Activated CD4-positive, alpha-beta T cell treated with anti-CD3 and anti-CD28 coated beads, Interleukin-2, amount 10 ng/mL, durations not matched to agents 7 days and 5 days (primary cell): Measurements from ENCODE around the gene GPT2. TPM values are rescaled to one million over a fixed set of nuclear protein-coding genes. Genes with fewer than 3 reads are reported as not detected.

Experiments used
- CTCF ChIA-PET: fragments of 350-600 bp; sonication (Branson Sonifier 250); formaldehyde crosslinking; loops from one replicate; lab custom pipeline; 2021; ENCODE audit warnings: antibody characterized with exemption; lab: Charles Lee
- POLR2A ChIA-PET: fragments of 350-600 bp; sonication (Branson Sonifier 250); formaldehyde crosslinking; loops from one replicate; lab custom pipeline; 2021; ENCODE audit warnings: antibody characterized with exemption; lab: Charles Lee
- DNase-seq: peaks from one replicate; pipeline ENCODE4 v3.0.0-alpha.2; 2020
- H3K27ac Mint-ChIP-seq: one replicate; pipeline ENCODE4 v1.8.0; 2021; ENCODE audit warnings: mild to moderate bottlenecking, moderate library complexity, mixed read lengths
- H3K27me3 Mint-ChIP-seq: one replicate; pipeline ENCODE4 v1.8.0; 2021; ENCODE audit warnings: mixed read lengths
- H3K36me3 Mint-ChIP-seq: one replicate; pipeline ENCODE4 v1.8.0; 2021; ENCODE audit warnings: low read depth, mixed read lengths
- H3K4me1 Mint-ChIP-seq: one replicate; pipeline ENCODE4 v1.8.0; 2021; ENCODE audit warnings: mixed read lengths
- H3K4me3 Mint-ChIP-seq: one replicate; pipeline ENCODE4 v1.8.0; 2021; ENCODE audit warnings: mild to moderate bottlenecking, moderate library complexity, mixed read lengths
- H3K9me3 Mint-ChIP-seq: one replicate; pipeline ENCODE4 v1.8.0; 2021; ENCODE audit warnings: mixed read lengths
- total RNA-seq, 2 experiments: library from RNA; stranded (reverse); gene quantifications; one replicate each; pipeline ENCODE4 v1.2.3, GENCODE V29; 2021

GPT2 gene
- total RNA-seq, 2 experiments from 2014 or later, result 3.9 to 4.0 TPM

DNA sequence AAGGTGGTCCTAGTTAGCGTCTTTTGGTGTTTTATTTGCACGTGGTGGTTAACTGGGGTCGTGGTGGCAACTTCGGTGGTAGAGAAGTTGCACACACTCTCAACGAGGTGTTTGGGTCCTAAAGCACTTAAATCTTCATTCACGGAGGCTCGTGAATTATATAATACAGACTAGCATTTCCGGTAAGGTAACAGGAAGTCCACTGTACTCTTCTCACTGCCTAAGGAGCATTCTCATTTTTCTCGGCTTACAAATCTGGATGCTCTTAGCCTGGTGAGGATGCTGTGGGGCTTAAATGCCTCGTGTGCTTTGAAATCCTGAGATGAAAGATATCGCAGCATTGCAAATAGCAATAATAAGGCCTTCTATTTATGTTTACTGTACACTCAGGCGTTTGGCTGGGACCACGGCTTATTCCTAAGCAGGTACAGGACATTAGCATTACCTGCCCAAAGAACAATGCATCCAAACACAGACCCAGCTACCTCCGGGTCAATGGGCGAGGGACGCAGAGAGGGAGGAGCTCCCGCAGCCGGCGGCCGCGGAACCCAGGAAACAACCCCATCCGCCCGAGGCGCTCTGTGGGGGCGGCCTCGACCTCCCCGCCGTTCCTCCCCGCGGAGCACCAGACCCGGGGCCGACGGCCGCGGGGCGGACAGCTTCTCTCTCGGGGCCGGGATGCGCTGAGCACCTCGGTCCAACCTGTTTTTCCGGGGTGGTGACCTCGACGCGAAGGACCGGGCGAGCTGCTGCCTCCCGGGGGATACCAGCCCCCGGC, 88.5 kb downstream of the GPT2 start:
- POLR2A ChIA-PET, result interaction anchor here (0.6 to 1.0 kb wide), 4 partner anchors 127 to 1637 kb away, joined by 3 to 11 read pairs (median 3); partner anchors contain the start of gene N4BP1
- CTCF ChIA-PET, result interaction anchor here (0.6 to 2.0 kb wide), 9 partner anchors 11 to 1192 kb away, joined by 3 to 7 read pairs (median 5); no protein-coding TSS in a partner anchor
- peaks cover 35% of the 10 kb centered on the region for H3K36me3 Mint-ChIP-seq
- peak overlapping the region; percentile 90 for H3K4me3 Mint-ChIP-seq
- H3K27ac Mint-ChIP-seq, result peak overlapping the region; percentile 94
- H3K27me3 Mint-ChIP-seq, result no peaks in the 10 kb centered on the region
- H3K9me3 Mint-ChIP-seq, result no peaks in the 10 kb centered on the region
- DNase-seq, result peak; percentile 49
- H3K4me1 Mint-ChIP-seq, result peaks cover 52% of the 10 kb centered on the region

DNA sequence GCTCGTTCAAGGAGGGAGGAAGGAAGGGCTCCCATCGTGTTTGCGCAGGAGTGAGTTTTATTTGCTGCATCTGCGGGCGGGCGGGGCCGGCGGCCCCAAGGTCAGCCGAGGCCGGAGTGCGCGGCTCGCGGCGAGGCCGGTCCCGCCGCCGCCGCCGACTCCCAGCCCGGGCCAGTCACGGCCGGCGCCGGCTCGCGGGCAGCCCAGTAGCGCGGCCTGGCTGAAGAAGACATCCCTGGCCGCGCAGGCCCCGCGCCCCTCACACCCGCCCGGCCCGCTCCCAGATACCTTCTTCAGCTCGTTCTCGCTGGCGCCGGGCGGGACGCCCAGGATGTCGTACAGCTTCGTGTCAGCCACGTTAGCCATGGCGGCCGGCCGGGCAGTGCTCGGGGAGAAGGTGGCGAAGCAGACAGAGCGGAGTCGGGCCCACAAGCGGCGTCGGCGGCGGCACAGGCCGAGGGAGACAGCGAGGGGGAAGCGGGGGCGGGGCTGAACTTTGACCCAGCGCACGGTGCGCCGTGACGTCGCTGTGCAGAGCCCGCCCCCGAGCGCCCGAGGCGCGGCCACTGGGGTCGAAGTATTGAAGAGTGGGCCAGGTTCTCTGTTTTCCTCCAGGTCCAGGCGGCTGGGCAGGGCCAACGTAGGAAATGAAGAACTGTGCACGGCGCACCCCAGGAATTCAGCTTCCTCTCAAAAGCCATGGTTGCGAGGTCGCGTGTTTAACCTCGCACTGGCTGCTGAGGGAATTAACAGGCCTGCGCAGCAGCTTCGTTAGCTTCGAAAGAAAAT, 89.2 kb downstream of the GPT2 start, which contains the start of gene DNAJA2:
DNAJA2 (minus strand) TSS at position 468 of the 789 bp plus-strand sequence; CDS start at position 366, 102 bp downstream.
- CTCF ChIA-PET, result interaction anchor here (0.6 to 2.2 kb wide), 9 partner anchors 10 to 1191 kb away, joined by 3 to 6 read pairs (median 5); no protein-coding TSS in a partner anchor
- POLR2A ChIA-PET, result interaction anchor here (0.6 to 1.0 kb wide), 5 partner anchors 108 to 1636 kb away, joined by 3 to 11 read pairs (median 3); partner anchors contain the start of gene N4BP1
- no peaks in the 10 kb centered on the region for H3K27me3 Mint-ChIP-seq
- peaks cover 51% of the 10 kb centered on the region for H3K4me1 Mint-ChIP-seq
- H3K4me3 Mint-ChIP-seq, result peak within 1 kb of the TSS; percentile 92
- no peaks in the 10 kb centered on the region for H3K9me3 Mint-ChIP-seq
- DNase-seq, result peak; percentile 90
- H3K27ac Mint-ChIP-seq, result peak within 1 kb of the TSS; percentile 100
- H3K36me3 Mint-ChIP-seq, result peaks cover 28% of the 10 kb centered on the region

- no peaks in the 10 kb centered on the region for H3K9me3 Mint-ChIP-seq
- H3K4me3 Mint-ChIP-seq, result peak overlapping the region; percentile 92
- peaks cover 51% of the 10 kb centered on the region for H3K4me1 Mint-ChIP-seq
- POLR2A ChIA-PET, result interaction anchor here (0.7 kb wide), 1 partner anchor 108 kb away, joined by 3 read pairs; no protein-coding TSS in a partner anchor
- H3K27me3 Mint-ChIP-seq, result no peaks in the 10 kb centered on the region
- CTCF ChIA-PET, result interaction anchor here (0.9 to 2.2 kb wide), 6 partner anchors 10 to 1191 kb away, joined by 4 to 6 read pairs (median 6); no protein-coding TSS in a partner anchor
- H3K27ac Mint-ChIP-seq, result peak overlapping the region; percentile 100
- no peak for DNase-seq
- H3K36me3 Mint-ChIP-seq, result peaks cover 24% of the 10 kb centered on the region
These were observed 89.8 kb downstream of the GPT2 start for GRCh38 chr16:46973996-46974324.

DNA sequence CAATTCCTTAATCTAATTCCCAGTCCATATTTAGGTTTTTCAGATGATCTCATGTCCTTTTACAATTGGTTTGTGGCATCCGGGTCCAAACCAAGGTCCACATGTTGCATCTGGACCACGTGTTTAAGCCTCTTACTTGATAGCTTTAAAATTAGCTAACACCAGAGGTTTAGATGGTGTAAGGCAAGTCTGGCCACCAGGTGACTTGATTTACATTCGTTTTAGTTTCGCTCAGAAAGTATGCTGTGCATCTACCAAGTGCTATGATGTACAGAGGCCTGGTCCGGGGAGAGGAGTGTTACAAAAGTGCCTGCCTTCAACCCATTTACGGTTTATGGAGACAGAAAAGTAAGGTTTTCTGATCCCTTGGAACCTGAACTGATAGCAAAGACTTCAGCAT, 90.2 kb downstream of the GPT2 start:
- Mint-ChIP-seq H3K27me3 (no peaks in the 10 kb centered on the region), H3K9me3 (no peaks in the 10 kb centered on the region), H3K36me3 (peaks cover 22% of the 10 kb centered on the region), H3K27ac (peak overlapping the region; percentile 100), H3K4me1 (peaks cover 49% of the 10 kb centered on the region), H3K4me3 (peak overlapping the region; percentile 92)
- CTCF ChIA-PET, result interaction anchor here (0.5 to 2.2 kb wide), 7 partner anchors 9 to 1191 kb away, joined by 3 to 6 read pairs (median 5); no protein-coding TSS in a partner anchor
- DNase-seq, result peak; percentile 48
- POLR2A ChIA-PET, result interaction anchor here (0.7 kb wide), 1 partner anchor 109 kb away, joined by 3 read pairs; no protein-coding TSS in a partner anchor

DNA sequence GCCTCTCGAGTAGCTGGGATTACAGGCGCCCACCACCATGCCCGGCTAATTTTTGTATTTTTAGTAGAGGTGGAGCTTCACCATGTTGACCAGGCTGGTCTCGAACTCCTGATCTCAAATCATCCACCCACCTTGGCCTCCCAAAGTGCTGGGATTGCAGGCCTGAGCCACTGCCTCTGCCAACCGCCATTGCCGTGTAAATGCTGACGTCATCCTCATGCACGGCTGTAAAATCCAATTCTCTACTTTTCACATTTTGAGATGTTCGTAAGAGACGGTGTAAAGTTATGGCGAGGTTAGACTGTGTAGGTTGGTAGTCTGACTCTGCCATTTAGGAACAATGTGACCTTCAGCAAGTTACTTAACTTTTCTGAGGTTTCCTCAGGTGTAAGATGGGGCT, 91.0 kb downstream of the GPT2 start:
- ChIA-PET POLR2A (no interaction called here), CTCF (interaction anchor here (0.5 to 2.2 kb wide), 3 partner anchors 19 to 63 kb away, joined by 3 to 6 read pairs (median 4); no protein-coding TSS in a partner anchor)
- DNase-seq, result no peak
- no peaks in the 10 kb centered on the region for H3K27me3 Mint-ChIP-seq
- no peaks in the 10 kb centered on the region for H3K9me3 Mint-ChIP-seq
- H3K4me1 Mint-ChIP-seq, result peaks cover 47% of the 10 kb centered on the region
- H3K4me3 Mint-ChIP-seq, result no peak overlapping the region
- H3K36me3 Mint-ChIP-seq, result peaks cover 18% of the 10 kb centered on the region
- no peak overlapping the region for H3K27ac Mint-ChIP-seq

DNA sequence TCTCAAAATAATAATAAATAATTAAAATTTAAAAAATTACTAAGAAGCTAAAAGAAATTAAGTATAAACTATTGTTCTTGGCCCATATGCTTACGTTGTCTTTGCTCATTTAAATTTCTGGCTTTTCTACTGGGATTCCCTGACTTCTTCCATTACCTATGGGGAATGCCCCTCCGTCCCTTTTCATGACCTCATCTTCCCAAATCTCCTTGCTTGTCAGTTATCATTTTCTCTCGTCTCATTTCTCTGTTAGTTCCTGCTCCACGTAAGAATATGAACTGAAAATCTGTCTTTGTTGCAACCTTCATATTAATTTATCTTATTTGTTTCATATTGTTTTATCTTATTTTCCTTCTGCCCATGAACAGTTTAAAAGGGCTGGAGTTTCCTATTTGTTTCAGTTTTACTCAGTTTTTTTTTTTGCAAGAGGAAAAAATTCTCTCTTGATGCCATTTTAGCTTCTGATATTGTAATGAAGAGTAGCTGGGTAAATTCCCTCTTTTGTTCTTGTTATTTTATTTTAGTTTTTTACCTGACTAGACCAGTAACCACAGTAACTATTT, 91.8 kb downstream of the GPT2 start:
- Mint-ChIP-seq H3K27ac (peak overlapping the region; percentile 37), H3K27me3 (no peaks in the 10 kb centered on the region), H3K4me3 (no peak overlapping the region), H3K36me3 (peaks cover 14% of the 10 kb centered on the region), H3K9me3 (no peaks in the 10 kb centered on the region), H3K4me1 (peaks cover 43% of the 10 kb centered on the region)
- DNase-seq, result no peak
- CTCF ChIA-PET, result interaction anchor here (0.8 to 2.2 kb wide), 3 partner anchors 43 to 168 kb away, joined by 3 to 6 read pairs (median 4); partner anchors contain the start of gene NETO2
- POLR2A ChIA-PET, result no interaction called here

DNA sequence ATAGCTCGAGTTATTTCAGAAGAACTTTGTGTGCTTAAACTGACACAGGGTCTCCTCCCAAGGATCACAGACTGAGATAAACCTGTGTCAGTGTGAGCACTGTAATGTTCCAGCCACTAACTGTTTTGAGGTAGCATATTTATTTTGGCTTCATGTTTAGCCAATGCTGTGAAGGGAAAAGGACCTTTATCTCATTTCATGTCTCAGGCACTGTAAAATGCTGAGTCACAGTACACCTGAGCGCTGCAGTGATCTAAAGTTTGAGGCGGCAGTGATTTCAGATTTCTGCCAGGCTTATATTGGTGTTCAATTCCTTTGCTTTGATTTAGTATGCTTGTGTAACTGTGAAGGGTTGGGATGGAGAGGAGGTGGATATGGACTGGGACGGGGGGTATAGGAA, 92.4 kb downstream of the GPT2 start:
- no peak overlapping the region for H3K4me3 Mint-ChIP-seq
- no peaks in the 10 kb centered on the region for H3K27me3 Mint-ChIP-seq
- POLR2A ChIA-PET, result no interaction called here
- no peak for DNase-seq
- no peaks in the 10 kb centered on the region for H3K9me3 Mint-ChIP-seq
- H3K27ac Mint-ChIP-seq, result no peak overlapping the region
- H3K36me3 Mint-ChIP-seq, result peaks cover 10% of the 10 kb centered on the region
- CTCF ChIA-PET, result interaction anchor here (0.8 kb wide), 1 partner anchor 167 kb away, joined by 3 read pairs; the partner anchor contains the start of gene NETO2
- peaks cover 39% of the 10 kb centered on the region for H3K4me1 Mint-ChIP-seq

Other genes starting within 250 kb of the GPT2 start
- gene VPS35, start 195.2 kb upstream of the GPT2 start, total RNA-seq, result 10 to 100 TPM; 71.7 to 75.0 TPM
- 10 to 100 TPM; 29.2 to 37.5 TPM for gene ORC6, start 194.7 kb upstream of the GPT2 start, total RNA-seq
- under 1 TPM; 0.02 to 0.50 TPM for gene MYLK3, start 136.0 kb upstream of the GPT2 start, total RNA-seq
- gene C16orf87, start 53.2 kb upstream of the GPT2 start, total RNA-seq, result 10 to 100 TPM; 10.3 to 11.2 TPM
- 10 to 100 TPM; 52.8 to 54.5 TPM for gene DNAJA2, start 89.3 kb downstream of the GPT2 start, total RNA-seq